ENCODE data around the gene SLC12A2. TPM values are rescaled to one million over a fixed set of nuclear protein-coding genes. Genes with fewer than 3 reads are reported as not detected.

SLC12A2 gene
- total RNA-seq, 1 experiment from 2014 or later, result 17.1 TPM

DNA sequence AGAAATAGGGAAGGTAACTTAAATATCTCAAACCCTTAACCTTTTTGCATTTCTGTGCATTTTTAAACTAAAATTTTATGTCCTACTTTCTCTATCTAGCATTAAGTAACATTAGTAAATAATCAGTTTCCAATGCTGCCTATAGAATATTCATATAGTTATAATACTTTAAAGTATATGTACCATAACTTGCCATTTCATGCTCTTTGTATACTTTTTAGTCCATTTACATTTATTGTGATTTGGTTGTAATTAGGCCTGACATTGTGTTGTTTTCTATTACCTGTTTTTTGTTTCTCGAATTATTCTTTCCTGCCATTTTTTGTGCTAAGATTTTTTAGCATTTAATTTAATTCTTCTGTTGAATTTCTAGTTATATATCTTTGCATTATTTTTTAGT is 13.7 kb downstream of the SLC12A2 start:
- DNase-seq (ENCODE audit: low spot score), result no peak

DNA sequence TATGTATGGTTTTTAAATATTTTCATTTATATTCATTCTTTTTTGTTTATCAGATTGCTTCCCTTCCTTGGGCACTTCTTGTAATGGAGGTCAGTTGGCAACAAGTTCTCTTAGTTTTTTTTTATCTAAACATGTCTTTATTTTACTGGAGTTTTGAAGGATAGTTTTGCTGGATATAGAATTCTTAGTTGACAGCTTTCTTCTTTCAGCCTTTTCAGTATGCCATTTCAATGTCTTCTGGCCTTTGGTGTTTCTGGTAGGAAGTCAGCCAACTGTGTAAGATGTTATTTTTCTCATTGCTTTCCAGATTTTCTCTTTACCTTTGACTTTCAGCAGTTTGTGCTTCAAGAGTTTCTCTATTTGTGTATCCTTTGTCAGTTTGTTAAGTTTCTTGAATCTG is 14.2 kb downstream of the SLC12A2 start:
- no peak for DNase-seq (ENCODE audit: low spot score)

DNA sequence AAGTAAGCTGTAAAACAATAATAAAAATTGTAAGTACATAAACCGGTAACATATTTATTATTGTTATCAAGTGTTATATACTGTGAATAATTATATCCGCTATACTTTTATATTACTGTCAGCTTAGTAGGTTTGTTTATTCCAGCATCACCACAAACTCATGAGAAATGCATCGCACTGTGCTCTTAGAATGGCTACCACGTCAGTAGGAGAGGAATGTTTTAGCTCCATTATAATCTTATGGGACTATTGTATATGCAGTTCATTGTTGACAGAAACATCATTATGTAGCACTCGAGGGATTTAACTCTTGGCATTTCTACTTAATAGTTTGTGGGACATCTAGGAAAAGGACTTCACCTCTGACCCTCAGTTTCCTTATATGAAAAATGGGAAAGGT is 16.4 kb downstream of the SLC12A2 start:
- DNase-seq (ENCODE audit: low spot score), result no peak

DNA sequence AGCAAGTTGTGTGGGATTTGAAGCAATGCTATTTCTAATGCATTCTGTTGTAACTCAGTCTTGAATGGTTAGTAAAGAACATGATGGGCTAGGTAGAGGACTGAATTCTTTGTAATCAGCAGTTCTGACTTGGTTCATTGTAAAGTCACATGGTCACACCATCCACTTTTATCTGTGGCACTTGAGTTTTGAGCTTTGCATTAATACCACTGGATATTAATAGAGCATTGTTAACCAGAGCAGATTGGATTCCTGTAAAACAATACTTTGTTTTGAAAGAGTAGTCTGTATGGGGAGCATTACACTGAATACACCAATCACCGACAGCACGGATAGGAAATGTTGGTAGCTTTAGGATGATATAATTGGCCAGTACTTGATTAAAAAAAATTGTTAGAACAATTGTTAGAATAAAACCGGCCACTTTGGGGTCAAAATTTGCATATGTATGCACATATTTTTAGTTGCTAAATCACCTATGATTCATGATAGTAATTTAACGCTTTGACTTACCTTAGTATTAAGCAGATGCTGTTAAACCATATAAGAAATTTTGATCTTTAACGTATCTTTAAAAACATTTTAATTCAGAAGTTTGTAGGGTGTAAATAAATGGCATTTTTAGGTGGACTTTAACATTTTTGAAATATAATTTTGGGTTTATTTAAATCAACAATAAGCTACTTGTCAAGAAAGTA is 17.4 kb downstream of the SLC12A2 start:
- DNase-seq (ENCODE audit: low spot score), result no peak

DNA sequence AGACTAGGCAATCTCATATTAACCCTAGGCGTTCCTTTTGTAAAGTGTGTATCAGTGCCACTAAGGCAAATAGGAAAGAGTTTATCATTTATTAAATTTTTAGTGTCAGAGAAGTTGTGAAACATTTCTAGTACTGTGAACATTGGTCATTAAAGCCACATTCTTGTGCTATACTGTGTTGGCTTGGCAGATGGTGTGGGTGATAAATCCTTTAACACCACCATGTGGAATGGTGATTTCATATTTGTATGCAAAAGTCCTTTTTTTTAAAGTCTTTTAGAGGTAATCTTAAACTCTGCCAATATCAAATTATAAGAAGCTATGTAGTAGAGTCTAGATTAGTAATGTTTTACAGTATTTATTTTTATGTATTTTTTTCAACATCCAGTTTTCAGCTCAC is 18.1 kb downstream of the SLC12A2 start:
- DNase-seq (ENCODE audit: low spot score), result no peak

DNA sequence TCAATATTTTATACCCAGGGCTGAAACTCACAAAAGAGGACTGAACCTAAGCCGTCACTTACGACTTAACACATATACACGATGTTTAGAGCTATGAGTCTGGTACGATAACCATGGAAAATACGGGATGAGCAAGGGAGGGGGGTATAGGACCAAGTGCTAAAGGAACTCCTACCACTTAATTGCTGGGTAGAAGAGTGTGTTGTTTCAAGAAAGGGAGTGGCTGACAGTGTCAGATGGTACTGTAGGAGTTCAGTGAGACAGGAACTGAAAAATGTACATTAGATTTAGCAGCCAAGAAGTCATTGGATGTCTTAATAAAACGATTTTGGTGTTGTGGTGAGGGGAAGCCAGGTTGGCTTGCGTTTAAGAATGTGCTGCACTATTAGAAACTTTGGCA is 21.6 kb downstream of the SLC12A2 start:
- no peak for DNase-seq (ENCODE audit: low spot score)

DNA sequence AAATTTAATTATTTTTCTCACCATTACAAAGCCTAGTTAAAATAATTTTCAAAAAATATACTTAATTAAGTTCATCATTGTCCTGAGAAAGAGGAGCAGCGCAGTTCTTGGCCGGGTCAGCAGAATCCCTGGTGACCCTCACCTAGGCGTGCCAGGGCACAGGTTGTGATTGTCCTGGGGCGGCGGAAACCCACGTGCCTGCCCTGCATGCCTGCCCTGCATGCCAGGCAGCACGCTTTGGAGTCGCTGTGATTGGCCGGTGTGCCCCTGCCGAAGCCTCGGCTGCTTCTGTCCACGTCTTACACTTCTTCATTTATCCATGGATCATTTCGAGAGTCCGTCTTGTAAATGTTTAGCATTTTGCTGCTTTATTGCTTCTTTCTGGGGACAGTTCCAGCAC is 25.6 kb downstream of the SLC12A2 start:
- no peak for DNase-seq (ENCODE audit: low spot score)

DNA sequence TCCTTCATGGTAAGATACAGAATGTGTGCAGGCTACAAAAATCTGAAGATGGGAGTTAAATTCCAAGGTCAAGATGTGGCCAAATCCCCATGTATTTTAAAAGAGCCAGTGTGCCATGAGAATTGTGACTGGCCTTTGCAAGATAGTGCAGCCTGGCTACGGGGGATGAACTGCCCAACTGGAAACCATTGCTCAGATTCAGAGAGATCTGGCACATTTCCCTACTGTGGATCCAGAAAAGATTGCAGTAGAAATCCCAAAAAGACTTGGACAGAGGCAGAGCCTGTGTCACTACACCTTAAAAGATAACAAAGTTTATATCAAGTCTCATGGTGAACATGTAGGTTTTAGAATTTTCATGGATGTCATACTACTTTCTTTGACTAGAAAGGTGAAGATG is 26.2 kb downstream of the SLC12A2 start:
- no peak for DNase-seq (ENCODE audit: low spot score)

DNA sequence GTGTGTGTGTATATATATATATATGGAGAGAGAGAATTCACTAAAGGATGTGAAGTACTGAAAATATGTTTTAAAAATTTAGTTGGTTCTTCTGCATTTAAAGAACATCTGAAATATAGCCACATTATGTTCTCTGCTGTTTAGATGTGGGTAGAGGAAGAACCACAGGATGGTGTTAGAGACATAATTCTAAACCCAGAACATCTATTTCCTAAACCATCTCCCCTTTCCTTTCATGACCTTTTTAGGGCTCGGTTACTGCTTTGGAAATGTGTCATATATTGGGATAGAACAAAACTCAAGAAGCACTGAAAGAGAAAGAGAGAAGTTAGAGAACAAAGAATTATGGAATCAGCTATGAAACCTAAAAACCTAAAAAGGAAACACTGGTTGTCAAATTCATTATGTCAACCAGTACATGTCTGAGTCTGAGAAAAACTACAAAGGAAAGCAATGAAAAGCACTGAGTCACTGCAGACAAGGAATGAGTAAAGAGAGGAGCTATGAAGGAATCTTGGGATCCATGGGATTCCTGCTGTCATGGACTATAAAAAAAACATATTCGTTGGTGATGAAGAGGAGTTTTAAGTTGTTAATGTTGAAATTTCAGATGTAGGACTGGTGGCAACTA is 28.4 kb downstream of the SLC12A2 start:
- no peak for DNase-seq (ENCODE audit: low spot score)

DNA sequence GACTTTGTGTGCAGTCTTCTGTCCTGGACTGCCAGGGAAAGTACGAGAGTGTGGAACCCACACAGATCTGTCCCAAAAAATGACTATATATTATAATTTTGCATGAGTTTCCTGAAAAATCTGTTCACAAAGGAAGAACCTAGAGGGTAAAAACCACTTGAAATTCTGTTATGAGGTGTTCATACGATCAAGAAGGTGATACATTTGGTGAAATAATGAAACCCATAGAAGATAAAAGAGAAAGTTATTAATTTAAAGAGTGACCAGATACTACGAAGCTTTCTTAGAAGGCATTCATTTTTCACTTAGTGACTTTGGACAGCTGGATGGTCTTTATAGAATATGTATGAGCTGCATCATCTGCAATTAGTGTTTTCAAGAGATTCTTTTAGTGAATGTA is 32.9 kb downstream of the SLC12A2 start:
- DNase-seq (ENCODE audit: low spot score), result no peak

DNA sequence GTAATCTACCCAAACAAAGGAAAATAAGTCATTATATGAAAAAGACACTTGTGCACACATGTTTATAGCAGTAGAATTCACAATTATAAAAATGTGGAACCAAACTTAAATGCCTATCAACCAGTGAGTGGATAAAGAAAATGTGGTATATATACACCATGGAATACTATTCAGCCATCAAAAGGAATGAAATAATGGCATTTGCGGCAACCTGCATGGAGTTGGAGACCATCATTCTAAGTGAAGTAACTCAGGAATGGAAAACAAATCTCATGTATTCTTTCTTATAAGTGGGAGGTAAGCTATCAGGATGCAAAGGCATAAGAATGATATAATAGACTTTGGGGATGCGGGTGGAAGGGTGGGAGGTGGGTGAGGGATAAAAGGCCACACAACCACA is 34.6 kb downstream of the SLC12A2 start:
- DNase-seq (ENCODE audit: low spot score), result no peak

DNA sequence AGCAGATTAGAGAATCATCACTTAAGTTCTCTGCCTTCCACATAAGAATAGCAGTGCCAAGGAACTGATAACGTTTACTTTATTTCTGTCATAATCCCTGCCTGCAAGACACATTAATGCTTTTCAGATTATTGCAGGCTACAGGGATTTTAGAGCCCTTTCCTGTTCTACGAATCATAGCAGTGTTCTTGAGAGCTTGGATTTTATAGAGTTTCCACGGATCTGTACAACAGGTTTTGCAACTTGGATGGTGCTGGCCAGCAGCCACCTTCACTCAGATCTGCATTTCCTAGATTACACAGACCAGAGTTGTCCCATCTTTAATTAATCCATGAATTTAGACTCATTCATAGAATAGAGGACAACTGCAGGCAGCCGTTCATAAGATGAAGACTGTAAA is 38.1 kb downstream of the SLC12A2 start:
- no peak for DNase-seq (ENCODE audit: low spot score)

DNA sequence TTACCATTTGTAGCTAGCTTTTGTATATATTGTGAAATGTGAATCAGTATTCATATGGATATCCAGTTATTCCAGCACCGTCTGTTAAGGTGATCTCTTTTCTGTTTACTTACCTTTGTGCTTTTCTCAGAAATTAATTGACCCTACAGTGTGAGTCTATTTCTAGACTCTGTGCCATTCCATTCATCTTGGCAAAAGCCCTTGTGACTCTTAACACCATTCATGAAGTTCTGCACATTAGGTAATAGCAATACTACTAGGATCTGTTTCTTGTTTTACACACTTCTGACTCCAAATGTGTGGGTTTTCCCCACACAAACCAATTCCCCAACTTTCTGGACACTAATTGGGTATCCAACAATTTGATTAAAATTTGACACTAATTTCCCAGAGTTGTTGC is 40.4 kb downstream of the SLC12A2 start:
- no peak for DNase-seq (ENCODE audit: low spot score)

DNA sequence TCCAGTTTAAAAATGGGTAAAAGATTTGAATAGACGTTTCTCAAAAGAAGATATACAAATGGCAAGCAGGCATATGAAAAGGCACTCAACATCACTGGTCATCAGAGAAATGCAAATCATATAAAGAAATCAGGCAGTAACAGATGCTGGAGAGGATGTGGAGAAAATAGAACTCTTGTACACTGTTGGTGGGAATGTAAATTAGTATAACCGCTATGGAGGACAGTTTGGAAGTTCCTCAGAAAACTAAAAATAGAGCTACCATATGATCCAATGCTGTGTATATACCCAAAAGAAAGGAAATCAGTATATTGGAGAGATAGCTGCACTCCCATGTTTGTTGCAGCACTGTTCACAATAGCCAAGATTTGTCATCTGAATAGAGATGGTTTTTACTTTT is 42.7 kb downstream of the SLC12A2 start:
- no peak for DNase-seq (ENCODE audit: low spot score)

DNA sequence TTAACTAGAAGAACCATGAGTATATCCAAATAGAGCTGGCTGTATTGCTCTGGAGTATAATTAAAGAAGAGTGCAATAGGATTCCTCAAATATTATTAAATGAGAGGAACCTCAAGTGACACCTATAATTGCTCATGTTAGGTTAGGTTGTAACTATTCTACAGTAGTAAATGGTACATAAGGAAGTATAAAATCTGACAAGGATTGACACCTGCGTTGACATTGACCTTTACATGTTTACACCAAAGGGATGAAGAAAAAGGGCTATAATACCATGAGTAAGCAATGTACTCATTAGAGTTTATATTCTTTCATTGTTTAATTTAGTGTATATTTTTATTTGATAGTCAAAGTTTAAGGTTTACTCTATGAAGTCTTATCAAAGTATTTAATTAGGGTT is 48.9 kb downstream of the SLC12A2 start:
- DNase-seq (ENCODE audit: low spot score), result no peak

DNA sequence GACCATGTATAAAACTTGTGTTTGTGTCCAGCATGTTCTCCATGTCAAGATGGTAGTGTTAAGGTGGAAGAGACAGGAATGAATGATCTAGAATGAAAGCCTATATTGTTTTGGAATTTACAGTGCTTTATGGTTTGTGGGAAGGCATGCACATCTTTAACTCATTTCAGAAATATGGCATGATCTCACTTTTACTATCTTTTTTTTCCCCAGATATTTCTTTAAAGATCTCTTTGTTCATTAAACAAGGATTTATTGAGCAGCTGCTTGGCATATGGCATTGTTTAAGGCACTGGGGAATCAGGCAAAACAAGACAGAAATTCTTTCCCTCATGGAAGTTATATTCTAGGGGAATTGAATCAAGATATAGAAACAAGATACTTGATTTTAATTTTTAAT is 51.7 kb downstream of the SLC12A2 start:
- no peak for DNase-seq (ENCODE audit: low spot score)

DNA sequence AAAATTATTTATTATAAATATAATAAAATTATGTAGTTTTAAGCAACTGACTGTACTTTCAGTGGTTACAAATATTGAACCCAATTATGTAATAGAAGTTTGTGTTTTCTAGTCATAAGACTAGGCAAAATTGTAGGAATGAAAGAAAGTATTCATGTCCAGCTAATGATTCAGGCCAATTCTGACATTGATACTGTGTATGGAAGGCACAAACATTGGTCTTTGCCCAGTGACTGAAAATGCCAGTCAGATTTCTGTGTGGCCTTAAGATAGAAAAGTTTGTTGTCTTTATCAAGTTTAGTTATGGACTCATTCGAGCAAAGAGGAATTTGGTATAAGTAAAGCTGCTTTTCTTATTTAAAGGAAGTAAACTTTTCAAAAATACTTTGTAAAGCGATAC is 60.3 kb downstream of the SLC12A2 start:
- DNase-seq (ENCODE audit: low spot score), result no peak

DNA sequence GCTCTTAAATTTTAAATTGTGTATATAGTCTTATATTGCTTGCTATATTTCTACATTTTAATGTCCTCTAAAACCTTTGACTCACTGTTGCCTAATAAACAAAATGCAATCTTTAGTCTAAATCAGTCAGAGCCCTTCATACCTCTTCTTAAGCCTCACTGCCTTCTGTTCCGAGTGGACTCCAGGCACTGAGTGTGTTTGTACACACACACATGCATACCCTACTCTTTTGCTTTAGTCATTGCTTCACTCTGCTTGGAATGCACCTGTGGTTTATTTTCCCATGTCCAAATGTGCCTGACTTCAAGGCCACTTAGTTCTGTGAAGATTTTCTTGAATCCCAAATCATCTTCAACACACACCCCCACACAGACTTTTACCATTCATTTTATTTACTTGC is 60.9 kb downstream of the SLC12A2 start:
- peak; percentile 5 for DNase-seq (ENCODE audit: low spot score)

DNA sequence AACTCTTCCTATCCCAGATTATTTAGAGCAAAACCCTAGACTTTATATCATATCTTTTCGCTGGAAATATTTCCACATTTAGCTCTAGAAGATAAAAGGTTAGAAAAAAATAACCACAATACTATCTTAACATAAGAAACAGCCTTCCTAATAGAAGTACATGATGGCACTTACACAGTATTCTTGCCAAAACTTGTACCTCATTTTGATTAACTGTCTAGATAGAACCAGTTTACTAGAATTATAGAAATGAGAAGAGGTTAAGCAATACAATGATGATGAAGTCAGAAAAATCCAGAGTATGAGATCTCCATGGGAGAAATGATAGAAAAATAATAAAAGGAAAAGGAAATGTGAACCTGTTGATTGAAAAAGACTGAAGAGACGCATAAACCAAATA is 63.1 kb downstream of the SLC12A2 start:
- DNase-seq (ENCODE audit: low spot score), result no peak

DNA sequence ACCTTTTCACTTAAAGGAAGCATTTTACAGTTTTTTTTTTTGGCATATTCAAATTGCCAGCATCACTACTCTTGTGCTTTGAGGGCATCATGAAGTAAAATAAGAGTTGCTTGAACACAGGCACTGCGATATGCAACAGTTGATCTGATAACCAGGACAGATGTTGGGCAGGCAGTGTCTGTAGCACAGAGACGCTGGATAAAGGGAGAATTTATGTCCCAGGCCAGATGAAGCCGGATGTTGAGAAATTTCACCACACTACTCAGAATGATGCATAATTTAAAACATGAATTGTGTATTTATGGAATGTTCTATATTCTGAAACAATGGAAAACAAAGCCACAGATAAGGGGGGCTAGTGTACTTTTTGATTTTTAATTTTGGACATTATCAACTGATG is 71.4 kb downstream of the SLC12A2 start:
- no peak for DNase-seq (ENCODE audit: low spot score)

DNA sequence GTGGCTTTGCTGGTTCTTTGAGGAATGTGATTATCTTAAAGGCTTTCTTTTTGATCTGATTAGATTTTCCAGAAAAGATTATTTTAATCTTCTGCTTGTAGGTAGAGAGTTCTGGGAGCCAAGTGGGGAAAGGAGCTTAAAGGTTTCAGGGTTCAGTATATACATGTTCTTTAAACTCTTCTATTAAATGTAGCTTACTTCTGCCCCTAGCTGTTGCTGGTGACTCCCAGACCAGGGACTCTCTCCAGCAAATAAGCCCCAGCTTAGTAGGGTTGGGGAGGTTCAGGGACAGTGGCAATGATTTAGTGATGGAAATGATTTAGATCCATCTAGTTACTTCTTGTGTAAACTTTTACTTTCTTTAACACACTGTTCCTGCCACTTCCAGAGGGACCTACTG is 72.2 kb downstream of the SLC12A2 start:
- DNase-seq (ENCODE audit: low spot score), result no peak

DNA sequence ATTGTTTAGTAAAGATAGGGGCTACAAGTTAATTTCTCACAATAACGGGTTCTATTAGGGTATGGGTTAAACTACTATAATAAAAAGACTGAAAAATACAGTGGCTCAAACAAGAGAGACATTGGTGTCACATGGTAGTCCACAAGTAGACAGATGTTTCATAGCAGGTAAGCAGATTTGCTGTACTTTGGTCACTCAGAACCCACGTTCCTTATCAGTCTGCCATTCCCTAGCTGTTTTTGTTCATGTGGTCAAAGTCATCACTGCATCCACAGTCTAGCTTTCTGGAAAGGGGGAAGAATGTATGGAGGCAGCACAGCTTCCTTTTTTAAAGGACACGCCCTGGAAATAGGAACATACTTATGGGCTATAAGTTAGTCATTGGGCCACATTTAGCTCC is 73.0 kb downstream of the SLC12A2 start:
- DNase-seq (ENCODE audit: low spot score), result no peak

DNA sequence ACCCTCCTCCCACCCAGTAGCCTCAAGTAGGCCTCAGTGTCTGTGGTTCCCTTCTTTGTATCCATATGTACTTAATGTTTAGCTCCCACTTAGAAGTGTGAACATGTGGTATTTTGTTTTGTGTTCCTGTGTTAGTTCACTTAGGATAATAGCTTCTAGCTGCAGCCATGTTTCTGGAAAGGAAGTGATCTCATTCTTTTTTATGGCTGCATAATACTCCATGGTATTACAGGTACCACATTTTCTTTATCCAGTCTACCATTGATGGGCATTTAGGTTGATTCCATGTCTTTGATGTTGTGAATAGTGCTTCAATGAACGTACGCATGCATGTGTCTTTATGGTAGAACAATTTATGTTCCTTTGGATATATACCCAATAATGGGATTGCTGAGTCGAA is 74.8 kb downstream of the SLC12A2 start:
- no peak for DNase-seq (ENCODE audit: low spot score)

DNA sequence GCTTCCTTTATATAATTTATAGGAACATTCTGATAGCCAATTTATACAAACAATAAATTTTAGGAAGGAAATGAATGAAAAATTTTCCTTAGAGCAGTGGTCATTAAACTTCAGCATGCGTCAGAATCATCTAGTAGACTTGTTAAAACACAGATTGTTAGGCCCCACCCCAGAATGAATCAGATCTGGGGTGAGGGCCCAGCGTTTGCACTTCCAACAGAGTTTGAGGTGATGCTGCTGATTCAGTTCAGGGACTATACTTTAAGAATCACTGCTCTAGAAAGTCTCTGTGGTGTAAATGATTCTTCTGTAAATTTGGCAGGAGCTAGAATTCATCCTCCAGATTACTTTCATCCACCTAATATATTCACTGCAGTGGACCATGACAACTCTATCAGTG is 80.4 kb downstream of the SLC12A2 start:
- no peak for DNase-seq (ENCODE audit: low spot score)

All from H4 (cell line).